HCT116 (cell line): ENCODE results near the gene SPEF2.

ENCODE experiments used
- JUND ChIP-seq: IDR thresholded peaks from 2 replicates; pipeline ENCODE4 v1.6.1; 2012
- POLR2A ChIP-seq: IDR thresholded peaks from 2 replicates; pipeline ENCODE4 v1.7.0; 2011; ENCODE audit warnings: borderline replicate concordance; ENCODE audit not compliant: insufficient read depth, insufficient read length; ENCODE audit errors: extremely low read depth
- SIN3A ChIP-seq: IDR thresholded peaks from 2 replicates; pipeline ENCODE4 v1.6.1; 2012; ENCODE audit warnings: low read depth
- TF ChIP-seq, protein P1 (sequence below), 3 experiments: fragments of 200-600 bp in 1 of 3; sonication (generic) in 1 of 3; IDR thresholded peaks in 2 of 3; conservative IDR thresholded peaks in 1 of 3; 2 replicates each; pipeline ENCODE4 v1.5.1; 2012 to 2017; ENCODE audit warnings: low read depth in 2 of 3, low read length in 2 of 3, antibody characterized with exemption in 1 of 3, borderline replicate concordance in 1 of 3, control low read depth in 1 of 3, mild to moderate bottlenecking in 1 of 3, mixed read lengths in 1 of 3, mixed run types in 1 of 3, moderate library complexity in 1 of 3; ENCODE audit not compliant: insufficient read depth in 1 of 3
- TF ChIP-seq, protein P2 (sequence below): IDR thresholded peaks from 2 replicates; pipeline ENCODE4 v1.6.1; 2012

DNA sequence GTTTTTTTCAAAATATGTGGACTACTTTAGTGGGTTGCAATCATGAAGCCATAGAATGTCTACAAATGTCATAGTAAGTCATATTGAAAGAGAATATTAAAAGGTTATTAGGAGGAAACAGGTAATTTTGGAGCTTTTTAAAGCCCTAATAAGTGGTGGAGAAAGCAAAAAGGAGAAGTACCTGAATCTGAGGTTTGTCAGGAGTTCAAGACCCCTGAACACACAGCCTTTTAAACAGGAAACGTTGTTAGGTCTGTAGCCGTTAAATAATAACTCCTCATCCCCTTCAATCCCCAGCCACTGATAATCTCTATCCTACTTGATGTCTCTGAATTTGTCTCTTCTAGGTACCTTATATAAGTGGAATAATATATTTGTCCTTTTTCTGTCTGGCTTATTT, 51.1 kb downstream of the SPEF2 start:
- no peak for TF ChIP-seq POLR2A
- TF ChIP-seq SIN3A = no peak
- TF ChIP-seq JUND = no peak
- TF ChIP-seq, protein P1, sequence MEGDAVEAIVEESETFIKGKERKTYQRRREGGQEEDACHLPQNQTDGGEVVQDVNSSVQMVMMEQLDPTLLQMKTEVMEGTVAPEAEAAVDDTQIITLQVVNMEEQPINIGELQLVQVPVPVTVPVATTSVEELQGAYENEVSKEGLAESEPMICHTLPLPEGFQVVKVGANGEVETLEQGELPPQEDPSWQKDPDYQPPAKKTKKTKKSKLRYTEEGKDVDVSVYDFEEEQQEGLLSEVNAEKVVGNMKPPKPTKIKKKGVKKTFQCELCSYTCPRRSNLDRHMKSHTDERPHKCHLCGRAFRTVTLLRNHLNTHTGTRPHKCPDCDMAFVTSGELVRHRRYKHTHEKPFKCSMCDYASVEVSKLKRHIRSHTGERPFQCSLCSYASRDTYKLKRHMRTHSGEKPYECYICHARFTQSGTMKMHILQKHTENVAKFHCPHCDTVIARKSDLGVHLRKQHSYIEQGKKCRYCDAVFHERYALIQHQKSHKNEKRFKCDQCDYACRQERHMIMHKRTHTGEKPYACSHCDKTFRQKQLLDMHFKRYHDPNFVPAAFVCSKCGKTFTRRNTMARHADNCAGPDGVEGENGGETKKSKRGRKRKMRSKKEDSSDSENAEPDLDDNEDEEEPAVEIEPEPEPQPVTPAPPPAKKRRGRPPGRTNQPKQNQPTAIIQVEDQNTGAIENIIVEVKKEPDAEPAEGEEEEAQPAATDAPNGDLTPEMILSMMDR (IDR thresholded peaks at IDR 0.05 in 2 of 3, conservative IDR thresholded peaks at IDR 0.05 in 1 of 3; ENCODE audit: borderline replicate concordance in 1 of 3, insufficient read depth in 1 of 3, low read depth in 2 of 3, low read length in 2 of 3) = no peak
- TF ChIP-seq, protein P2, sequence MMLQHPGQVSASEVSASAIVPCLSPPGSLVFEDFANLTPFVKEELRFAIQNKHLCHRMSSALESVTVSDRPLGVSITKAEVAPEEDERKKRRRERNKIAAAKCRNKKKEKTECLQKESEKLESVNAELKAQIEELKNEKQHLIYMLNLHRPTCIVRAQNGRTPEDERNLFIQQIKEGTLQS = no peak
